Globus pallidus (tissue), 1 donor: Measurements from ENCODE around the gene SULF2.

Experiments used
- DNase-seq: peaks from one replicate; pipeline ENCODE4 v3.0.0-alpha.2; 2015; ENCODE audit warnings: low spot score

The SULF2 gene

DNA sequence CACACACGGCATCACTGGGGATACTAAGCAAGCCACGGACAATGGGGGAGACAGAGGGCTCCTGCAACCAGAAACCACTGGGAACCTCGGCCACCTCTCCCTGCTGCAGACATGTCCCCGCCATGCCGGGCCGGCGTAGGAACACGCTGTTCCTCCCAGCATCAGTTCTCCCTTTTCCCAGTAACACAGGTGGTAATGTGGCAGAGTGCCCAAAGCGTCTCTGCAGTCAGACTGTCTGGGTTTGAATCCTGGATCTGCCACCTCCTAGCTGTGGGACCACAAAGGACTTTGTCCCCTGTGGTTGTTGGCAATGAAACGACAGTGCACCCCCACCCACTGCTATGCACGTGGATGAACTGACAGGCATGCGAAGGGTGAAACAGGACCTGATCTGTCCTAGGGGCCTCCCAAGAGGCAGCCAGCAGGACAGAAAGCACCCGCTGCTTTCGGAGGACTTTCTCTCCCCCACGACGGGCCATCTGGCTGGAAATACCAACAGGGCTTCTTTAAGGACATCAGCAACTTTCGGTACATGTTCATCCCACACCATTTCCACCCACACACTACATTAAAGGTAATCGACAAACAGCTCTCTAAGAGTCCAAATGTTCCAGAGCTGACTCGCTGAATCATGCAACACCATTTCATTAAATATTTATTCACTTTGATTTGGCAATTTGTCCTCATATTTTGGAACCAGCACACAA lies 74.1 kb downstream of the SULF2 start:
- no peak for DNase-seq

DNA sequence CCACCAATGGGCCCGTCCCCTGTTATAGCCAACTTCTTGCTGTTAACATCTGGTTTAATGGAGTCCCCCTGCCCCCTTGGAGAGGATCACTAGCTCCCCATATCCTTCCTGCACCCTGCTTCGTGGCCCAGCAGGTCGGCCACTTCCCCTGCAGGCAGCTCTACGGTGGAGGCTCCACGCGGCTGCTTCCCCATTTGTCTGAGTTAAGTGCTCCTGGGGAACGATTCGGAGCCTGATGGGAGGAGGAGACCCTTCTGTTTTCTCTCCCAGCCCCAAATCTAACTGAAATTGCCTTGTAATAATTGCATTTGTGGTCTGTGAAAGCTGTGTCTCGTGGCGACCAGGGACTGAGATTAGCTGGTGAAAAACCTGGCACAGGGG lies 74.6 kb downstream of the SULF2 start:
- no peak for DNase-seq

DNA sequence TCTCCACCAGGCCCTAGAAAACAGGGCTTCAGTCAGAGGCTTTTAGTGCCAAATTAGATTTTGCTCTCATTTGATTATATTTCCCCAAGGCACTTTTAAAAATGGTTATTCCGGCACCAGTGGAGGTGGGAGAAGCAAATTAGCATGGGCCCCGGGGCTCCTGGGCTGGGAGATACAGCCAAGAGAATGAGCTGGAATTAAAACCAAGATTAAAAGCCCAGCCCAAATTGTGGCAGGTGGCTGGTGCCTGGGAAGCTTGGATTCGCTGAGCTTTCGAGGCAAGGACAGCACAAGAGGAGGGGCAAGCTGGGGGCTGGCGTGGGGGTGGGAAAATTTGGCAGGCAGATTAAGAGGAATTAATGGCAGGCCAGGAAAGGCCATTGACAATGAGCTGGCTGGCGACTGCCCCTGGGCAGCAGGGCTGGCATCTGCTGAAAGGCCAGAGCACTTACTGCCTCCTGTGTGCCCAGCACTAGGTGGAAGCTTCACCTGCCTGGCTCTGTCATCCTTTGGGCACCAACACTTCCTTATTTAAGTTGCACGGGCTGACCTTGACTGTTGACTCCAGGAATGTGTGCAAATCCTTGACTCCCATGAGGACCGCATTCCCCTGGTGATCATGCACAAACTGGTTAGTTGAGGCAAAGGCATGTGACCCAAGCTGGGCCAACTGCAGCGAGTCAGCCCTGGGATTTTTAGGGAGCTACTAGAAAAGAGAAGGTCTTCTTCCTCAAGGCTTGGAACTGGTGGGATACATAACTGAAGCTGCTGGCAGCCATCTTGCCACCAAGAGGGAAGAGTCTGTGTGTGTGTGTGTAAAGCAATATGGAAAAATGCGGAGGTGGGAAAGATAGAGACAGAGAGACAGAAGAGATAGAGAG lies 76.1 kb downstream of the SULF2 start:
- no peak for DNase-seq

DNA sequence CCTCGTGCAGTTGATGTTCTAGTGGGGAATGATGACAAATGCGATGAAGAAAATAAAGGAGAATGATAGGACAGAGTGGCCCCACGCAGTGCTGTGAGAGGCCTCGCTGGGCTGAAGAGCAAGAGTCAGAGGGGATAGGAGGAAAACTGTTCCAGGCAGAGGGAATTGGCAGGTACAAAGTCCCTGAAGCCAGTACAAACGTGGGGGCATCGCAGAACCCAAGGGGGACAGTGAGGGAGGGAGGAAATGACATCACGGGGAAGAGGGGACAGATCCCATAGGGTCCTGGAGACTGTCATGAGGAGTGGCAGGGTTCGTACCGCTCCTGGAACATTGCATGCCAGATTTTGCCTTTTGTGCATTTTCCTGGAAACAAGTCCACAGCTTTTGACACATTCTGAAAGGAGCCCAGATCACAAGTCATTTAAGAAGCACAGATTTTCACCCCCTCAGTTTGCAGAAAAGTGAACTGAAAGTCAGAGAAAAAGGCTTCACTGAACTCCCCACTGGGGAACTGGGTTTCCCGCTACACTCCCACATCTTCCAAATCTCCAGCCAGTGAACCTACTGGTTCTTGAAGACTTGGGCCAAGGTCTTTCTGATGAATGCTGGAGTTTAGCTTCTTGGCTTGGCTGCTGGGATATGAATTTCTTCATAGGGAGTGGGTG lies 77.0 kb downstream of the SULF2 start:
- DNase-seq, result no peak

DNA sequence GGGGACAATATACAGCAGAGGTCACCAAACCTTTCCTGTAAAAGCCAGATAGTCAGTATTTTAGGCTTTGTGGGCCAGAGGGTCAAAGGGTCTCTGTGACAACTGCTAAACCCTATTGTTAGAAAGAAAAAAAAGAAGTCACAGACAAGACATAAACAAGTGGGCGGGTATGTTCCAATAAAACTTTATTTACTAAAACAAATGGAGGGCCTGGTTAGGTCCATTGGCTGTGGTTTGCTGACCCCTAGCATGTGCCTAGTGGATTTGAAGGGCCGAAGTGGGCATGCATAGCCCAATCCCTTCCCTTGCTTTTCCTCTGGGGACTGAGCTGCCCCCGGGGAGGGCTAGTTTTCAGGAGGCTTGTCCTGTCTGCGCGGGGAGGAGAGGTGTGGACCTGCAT lies 78.9 kb downstream of the SULF2 start:
- DNase-seq, result no peak

DNA sequence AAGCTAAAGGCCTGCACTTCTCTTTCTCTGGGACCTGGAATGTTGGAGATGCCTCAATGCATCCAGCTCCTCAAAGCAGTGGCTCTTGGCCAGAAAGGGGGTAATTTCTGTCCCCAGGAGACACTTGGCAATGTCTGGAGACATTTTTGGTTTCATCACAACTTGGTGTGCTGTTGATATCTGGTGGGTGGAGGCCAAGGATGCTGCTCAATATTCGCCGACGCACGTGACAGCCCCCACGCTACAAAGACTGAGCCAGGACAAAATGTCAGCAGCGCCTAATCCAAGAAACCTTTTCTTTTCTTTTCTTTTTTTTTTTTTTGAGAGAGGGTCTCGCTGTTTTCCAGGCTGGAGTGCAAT lies 79.8 kb downstream of the SULF2 start:
- no peak for DNase-seq

DNA sequence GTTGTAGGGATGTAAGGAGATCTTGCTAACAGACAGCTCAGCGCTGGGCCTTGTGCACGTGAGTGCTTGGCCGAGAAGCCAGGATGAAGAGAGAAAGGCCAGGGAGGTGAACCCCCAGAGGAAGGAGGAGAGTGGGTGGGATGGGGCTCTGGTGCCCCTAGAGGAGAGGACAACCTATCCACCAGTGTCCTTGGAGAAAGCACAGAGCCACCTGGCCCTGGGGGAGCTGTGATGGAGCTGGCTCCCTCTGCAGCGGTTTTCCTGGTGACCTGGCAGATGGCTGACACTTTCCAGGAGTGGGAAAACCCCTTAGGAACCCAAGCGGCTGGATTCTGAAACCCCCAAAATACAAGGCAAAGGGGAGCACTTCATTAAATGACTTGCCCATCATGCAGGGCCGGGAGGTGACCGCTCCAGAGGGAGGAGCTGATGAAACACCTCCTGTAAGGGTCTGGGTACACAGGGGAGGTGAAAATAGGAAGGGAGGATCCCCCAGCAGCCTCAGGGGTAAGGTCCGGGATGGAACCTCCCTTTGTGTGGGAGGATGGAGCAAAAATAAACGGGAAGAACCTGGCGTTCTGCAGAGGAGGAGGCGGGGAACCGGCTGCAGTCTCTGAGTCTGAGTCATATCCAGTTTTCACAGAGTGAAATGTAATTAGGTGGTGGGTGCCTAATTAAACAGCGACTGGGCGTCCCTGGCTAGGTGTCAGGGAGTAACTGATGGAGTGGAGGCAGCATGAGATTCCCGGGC lies 80.4 kb downstream of the SULF2 start:
- DNase-seq, result no peak

DNA sequence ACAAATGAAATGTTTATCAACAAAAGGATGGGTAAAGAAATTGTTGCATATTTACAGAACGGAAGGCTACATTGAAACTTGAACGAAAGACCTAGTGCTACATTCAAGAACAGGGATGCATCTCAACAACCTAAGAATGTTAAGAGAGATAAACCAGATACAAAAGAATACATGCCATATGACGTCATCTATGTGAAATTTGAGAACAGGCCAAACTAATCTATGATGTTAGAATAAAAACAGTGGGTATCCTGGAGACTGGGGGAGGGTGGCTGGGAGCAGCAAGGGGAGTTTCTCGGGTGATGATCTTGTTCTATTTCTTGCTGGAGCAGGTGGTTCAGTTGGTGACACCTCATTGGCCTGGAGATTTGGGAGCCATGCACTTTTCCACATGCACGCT lies 81.5 kb downstream of the SULF2 start:
- no peak for DNase-seq

DNA sequence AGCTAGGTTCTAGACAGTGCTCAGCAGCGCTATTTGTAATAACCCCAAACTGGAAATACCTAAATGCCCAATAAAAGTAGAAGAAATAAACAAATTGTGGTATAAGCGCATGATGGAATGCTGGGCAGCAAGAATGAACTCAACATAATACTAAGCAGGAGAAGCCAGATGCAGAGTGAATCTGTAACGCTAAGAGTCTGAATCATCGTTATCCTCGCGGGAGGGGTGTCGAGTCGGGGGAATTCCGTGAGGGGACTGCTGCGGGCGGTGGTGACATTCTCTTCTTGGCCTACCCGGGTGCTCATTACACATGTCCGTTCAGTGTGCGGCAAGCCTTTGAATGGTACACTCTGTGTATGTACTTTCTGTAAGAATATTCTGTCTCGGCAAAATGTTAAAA lies 83.7 kb downstream of the SULF2 start:
- DNase-seq, result no peak

DNA sequence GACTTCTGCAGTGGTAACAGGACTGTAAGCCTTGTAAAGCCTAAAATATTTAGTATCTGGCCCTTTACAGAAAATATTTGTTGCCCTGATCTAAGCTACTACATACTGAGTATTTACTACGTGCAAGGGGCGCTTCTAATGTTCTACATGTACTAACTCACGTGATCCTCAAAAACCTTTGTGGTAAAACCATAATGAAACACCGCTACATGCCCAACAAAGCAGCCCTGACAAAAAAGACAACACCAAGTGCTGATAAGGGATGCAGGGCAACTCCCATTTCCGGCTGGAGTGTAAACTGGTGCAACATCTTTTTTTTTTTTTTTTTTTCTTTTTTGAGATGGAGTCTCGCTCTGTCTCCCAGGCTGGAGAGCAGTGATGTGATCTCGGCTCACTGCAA lies 85.0 kb downstream of the SULF2 start:
- no peak for DNase-seq

DNA sequence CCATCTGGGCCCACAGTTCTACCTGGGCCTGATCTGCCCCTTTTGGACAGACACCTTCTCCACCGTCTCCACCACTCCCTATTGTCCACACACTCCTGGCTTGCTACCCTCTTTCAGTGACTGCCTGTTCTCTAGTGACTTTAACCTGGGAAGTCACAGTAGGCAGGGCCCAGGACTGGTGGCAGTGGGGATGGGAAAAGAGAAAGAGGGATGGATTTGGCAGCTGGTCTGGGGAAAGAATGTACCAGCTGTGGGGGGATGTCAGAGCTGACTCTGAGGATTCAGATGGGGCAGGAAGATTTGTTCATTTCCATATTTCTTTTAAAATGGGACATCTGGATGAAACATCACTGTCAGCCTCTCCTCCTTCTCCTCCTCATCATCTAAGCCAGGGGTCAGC lies 85.5 kb downstream of the SULF2 start:
- DNase-seq, result no peak

DNA sequence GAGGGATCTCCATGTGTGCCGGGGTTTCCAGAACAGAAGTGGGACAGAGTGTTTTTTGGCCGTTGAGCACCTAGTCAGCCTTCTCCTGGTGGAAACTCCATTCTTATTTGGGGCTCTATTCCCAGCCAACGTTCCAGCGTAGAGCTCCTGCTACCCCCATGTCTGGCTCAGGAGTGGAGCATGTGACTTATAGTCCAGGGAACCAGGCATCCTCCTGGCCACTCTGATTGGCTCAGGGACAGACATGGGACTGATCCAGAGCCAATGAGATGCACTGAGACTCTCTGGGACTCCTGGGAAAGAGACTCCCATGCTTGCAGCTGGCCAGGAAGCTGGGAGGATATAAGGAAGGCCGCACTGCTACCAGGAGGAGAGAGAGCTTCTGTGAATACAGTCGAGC lies 87.1 kb downstream of the SULF2 start:
- DNase-seq, result no peak

DNA sequence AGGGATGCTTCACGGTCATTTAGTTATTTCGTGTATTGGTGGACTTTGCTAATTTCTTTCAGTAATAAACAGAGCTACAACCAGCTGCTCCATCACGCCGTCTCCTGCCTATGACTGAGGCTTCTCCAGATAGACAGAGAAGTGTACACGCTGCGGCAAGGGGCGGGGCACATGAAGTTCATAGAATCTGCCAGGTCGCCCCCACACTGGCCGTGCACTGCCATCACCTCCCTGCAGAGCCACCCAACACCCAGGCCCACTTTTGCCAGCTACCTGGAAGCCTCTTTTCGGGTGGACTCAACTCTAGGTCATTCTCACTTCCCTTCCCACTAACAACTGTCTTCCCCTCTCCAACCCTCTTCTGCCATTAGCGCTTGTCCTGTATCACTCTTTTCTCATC lies 88.4 kb downstream of the SULF2 start:
- DNase-seq, result no peak

DNA sequence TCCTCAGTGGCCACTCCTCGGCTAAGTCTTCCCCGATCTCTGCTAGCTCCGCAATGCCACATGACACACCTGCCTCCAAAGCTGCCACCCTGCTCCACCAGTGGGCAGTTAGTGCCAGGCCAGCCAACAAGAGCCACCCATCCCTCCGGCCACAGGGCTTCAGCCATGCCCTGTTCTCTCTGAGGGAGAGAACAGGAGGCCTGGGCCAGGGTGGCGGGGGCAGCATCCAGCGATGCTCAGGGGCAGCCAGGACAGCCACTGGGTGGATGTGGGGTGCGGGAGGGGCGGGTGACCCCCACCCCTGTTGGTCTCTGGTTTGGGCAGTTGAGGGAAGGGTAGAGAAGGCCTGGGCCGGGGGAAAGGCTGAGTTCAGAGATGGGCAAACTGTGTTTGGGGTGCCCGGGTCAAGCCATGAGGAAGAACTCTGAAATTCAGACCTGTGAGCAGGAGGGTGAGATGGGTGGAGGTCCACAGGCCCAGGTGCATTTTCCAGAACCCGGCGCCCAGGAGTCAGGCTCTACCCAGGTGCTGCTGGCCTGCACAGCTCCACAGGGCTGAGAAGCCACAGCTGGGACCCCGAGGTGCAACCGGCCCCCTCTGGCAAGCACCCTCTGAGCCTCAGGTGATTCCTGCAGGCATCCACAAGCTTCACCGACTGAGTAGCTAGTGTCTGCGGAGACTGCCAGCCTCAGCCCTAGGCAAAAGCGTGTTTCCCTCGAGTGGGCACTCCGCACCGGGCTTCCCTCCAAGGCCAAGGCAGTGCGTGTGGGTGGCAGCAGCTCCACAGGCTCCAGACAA lies 91.1 kb downstream of the SULF2 start:
- no peak for DNase-seq

DNA sequence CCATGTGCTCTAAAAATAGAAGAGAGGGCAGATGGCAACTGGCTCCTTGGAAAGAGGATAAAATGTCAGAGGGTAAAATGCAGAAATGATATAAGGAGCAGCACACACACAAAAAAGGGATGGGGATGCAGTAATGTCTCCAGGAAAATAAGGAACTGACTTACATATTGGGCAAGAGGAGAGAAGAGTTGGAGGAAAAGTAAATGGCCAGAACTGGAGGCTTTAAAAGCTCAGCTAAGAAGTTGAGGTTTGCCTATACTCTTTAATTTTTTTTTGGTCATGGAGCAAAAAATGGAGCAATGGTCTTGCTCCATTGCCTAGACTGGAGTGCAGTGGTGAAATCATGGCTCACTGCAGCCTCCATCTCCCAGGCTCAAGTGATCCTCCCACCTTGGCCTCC lies 93.7 kb downstream of the SULF2 start:
- DNase-seq, result no peak

DNA sequence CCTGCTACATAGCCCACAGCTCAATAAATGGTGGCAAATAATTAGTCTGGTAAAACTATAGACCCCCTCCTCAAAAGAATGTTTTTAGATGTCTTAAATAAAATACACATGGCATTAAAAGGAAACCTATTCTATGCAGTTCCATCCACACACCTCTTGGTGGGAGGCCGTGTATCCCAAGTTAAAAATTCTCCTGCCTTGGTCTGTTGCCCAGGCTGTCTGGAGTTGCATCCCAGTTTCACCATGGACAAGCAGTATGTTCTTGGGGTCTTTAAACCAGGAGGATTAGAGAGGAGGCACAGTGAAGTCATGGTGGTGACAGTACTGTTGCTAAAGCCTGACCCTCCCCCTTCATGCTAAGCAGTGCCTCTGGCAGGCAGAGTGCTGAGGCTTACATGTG lies 95.5 kb downstream of the SULF2 start:
- DNase-seq, result no peak

DNA sequence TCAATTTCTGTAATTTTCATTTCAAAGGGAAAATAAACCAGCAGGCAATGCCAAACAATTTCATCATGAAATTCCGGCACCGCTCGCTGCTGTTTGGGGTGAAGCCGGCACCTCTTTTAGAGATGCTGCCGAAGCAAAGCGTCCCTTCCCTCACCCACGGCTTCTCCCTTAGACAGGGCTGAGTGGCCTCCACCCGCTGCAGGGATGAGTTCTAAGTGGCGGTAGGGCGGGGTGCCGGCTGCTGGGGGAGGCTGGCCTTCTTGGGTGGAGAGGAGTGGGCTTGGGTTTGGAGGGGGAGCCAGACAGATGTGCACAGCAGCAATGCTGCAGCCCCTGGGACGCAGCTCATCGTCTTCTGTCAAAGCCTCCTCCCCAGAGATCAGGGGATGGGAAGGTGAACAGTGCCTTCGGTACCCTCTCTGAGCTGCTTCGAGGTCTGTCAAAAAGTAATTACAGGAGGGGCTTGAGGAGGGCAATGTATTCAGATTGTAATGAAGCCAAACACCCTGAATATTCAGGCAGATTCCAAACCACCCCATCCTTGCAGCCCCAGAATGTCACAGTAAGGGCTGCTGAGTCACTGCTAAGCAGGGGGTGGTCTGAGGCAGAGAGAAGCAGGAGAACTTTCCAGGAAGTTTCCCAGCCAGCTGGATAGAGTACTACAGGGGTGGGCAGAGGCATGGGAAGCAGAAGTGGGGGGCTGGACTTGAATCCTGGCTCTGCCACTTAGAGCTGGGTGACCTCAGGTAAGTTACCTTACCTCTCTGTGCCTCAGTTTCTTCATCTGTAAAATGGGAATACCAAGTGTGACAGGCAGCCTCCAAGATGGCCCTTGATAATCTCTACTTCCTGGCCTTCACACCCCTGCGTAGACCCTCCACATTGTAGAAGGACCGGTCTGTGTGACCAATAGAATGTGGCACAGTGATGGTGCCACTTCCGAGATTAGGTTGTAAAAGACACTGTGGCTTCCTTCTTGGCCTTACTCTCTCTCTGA lies 96.6 kb downstream of the SULF2 start:
- no peak for DNase-seq

DNA sequence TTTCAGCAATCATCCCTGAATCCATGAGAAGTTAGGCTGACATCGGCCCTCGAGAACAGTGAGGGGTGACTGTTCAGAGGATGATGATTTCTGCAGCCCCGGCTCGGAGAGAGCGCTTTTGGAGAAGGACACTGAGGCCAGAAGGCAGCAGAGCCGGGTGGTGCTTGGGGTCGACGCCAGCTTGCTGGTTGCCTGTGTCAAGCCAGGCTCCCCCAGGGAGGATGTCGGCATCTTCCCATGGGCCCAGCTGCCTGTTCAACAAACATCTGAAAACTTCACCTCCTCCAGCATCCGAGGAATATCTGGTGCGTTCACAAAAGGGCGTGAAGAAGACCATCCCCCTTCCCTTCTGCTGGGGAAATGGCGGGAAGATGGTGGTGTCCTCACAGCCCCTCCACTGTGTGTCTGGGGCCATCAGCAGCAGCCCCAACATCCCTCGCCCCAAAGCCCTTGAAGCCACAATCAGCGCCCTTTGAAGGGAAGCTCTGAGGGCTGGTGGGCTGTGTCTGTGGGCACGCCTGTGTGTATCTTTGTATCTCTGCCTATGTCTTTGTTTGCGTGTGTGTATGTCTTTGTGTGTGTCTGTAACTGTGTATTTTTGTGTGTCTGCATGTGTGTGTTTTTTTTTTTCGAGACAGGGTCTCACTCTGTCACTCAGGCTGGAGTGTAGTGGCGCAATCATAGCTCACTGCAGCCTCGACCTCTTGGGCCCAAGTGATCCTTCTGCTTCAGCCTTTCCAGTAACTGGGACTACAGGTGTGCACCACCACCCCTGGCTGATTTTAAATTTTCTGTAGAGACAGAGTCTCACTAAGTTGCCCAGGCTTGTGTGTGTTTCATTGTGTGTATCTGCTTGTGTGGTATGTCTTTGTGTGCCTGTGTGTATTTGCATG lies 97.9 kb downstream of the SULF2 start:
- DNase-seq, result no peak

DNA sequence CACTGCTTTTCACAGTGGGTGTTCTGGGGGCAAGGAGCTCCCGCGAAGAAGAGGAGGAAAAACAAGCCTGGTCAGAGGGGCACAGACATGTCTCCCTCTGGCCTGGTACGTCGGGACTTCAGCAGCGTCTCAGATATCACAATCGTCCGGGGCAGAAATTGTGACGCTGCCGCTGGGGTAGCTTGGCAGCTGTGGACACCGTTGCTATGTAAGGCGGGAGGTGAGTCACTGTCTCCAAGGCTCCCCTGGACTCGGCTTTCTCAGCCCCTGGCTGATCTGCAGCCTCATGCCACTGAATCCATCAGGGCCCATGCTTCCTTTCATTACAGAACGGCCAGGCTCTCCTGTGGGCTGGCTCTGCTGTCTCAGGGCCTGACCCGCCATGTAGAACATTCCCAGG lies 98.7 kb downstream of the SULF2 start:
- no peak for DNase-seq
